Skin of body (tissue), 2 donors: ENCODE measurements around the gene NTSR1. TPM values are rescaled to one million over a fixed set of nuclear protein-coding genes. Genes with fewer than 3 reads are reported as not detected.

Experiments used
- DNase-seq: peaks from one replicate; lab custom pipeline; 2025; lab: John Stamatoyannopoulos, UW
- total RNA-seq: library from RNA; depleted of rRNA; stranded (reverse); fragments of >200 nt; gene quantifications from one replicate; pipeline ENCODE4 v1.2.3, GENCODE V29; 2014

Gene NTSR1
- total RNA-seq, 1 donor from 2014 or later = 0.10 TPM

DNA sequence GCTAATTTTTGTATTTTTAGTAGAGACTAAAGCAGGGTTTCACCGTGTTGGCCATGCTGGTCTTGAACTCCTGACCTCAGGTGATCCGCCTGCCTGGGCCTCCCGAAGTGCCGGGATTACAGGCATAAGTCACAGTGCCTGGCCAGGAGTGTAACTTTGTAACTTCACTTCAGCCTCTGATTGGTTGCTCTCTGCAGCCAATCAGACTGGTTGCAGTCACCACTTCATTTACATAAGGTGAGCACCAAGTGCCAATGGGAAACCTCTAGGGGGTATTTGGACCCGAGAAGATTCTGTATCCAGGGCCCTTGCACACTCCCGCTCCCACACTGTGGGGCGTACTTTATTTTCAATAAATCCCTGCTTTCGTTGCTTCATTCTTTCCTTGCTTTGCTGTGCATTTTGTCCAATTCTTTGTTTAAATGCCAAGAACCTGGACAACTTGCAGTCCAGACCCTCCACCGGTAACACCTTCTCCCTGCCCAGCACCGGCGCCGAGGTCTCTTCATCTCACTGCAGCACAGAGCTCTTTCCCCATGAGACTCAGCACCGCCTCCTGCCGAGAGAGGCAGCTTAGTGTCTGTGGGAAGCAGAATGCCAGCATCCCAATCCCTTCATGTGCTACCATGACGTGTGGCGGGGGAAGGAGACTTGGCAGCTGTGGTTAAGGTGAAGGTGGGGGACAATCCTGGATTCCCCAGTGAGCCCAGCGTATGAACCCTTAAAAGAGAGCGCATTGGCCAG lies 73.7 kb downstream of the NTSR1 start:
- DNase-seq = no peak

DNA sequence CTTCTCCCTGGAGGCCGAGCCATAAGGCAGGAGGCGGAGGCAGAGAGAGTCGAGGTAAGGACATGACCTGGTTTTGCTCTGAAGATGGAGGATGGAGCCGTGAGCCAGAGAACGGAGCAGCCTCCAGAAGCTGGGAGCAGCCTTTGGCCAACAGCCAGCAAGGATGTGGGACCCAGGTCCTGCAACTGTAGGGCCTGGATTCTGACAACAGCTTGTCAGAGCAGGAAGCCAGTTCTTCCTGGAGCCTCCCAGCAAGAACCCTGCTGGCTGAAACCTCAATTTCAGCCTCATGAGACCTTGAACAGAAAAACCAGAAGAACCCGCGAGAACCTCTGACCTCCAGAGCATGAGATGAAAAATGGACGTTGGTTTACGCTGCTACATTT lies 74.2 kb downstream of the NTSR1 start:
- DNase-seq = no peak

DNA sequence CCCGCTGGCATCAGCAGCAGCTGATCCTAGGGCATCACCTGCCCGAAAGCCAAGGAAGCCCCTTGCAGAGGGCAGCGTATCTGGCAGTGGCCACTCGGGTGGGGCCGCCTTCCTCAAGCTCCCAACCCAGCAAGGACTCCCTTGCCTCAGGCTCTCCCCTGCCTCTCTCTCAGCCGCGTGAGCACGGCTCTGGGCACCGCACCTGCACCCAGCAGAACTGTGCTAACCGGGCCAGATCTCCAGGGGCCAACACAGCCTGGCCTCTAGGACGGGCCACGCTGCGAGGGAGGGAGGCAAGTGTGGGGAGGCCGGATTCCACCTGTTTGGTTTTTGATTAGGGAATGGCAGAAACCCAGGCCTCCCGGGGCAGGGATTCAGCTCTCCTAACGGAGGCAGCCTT lies 75.9 kb downstream of the NTSR1 start:
- DNase-seq = no peak

- DNase-seq = no peak
Observed at GRCh38 chr20:62785393-62785792, 76.8 kb downstream of the NTSR1 start.

- DNase-seq = no peak
Observed at GRCh38 chr20:62786157-62786556, 77.5 kb downstream of the NTSR1 start.

GRCh38 chr20:62787321-62787720 lies 78.7 kb downstream of the NTSR1 start:
- no peak for DNase-seq

- DNase-seq = no peak
Observed at GRCh38 chr20:62787866-62788265, 79.2 kb downstream of the NTSR1 start.

- DNase-seq = no peak
Observed at GRCh38 chr20:62788607-62789006, 80.0 kb downstream of the NTSR1 start.

GRCh38 chr20:62790075-62790474 lies 81.4 kb downstream of the NTSR1 start:
- no peak for DNase-seq

GRCh38 chr20:62791301-62792181 lies 82.9 kb downstream of the NTSR1 start:
- peak; percentile 87 for DNase-seq

DNA sequence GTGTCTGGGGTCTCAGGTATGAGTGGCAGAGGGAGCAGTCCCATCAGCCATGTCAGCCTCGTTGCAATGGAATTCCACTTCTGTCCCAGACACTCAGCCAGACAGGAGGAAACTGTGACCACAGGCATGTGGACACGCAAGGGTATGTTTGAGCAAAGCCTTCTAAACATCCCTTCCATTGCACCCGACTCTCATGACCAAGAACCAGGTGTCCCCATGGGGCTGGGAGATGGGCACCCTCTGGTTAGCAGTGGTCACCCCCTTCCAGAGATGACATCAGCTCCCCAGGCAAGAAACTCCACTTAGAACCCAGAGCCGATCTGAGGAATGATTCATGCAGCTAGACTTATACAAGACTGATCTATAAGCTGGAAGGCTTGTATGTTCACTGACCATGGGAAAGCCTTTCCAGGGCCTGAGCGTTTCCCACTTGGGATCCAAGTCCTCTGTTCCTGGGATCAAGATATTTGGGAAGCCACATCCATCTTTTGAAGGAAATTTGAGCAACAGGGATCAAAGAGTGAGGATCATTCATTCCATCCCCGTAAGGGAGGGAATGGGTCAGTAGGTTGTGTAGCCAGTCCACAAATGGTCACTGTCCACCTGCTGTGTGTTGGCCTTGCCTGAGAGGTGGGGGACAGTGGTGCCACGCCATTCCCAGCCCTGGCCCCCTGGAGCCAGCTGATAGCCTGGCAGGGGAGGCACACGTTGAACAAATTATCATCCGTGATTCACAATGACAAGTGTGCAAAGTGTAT lies 83.7 kb downstream of the NTSR1 start:
- no peak for DNase-seq

DNA sequence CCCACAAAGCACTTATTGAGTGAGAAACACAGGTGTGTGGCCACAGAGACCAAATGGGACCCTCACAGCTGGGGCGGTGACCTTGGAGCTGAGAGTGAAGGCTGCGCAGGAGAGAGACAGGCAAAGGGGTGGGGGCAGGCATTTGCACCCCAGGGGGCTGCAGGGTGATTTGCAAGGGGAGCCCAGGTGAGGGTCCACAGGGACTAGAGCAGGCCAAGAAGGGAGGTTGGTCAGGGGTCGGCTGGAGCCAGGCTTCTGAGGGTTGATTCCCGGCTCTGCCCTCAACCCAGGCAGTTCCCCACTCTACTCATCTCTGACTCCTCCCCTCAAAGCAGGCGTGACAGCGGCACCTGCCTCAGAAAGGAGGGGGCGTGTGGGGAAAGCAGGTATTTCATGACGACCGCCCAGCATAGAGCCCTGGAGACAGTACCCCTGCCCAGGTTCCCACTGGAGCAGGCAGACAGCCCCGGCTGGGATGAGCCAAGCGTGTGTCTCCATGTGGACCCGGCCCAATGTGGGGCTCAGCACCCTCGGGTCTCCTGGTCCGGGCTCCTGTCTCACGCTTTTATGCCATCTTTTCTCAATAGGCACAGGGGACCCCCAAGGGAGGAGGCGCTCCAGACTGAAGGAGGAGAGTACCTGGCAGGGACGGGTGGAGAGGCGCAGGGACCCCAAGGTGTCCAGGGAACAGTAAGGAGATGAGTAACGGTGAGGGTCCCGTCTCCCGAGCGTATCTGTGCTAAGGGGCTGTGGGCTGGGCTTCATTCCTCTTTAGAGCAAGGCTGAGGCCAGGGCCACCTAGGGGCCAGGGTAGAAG lies 84.5 kb downstream of the NTSR1 start:
- no peak for DNase-seq

DNA sequence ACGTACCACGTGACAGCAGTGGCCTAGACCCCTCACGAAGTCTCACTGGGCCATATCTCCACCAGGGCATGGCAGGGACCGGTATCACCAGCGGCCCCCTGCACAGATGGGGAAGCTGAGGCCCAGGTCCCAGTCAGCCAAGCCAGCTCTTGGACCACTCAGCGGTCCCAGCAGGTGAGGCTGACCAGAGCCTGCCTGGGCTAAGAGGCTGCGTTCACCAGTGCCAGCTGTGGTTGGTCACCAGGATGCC lies 85.0 kb downstream of the NTSR1 start:
- no peak for DNase-seq

- DNase-seq = peak; percentile 90
Observed at GRCh38 chr20:62794007-62794724, 85.5 kb downstream of the NTSR1 start.

DNA sequence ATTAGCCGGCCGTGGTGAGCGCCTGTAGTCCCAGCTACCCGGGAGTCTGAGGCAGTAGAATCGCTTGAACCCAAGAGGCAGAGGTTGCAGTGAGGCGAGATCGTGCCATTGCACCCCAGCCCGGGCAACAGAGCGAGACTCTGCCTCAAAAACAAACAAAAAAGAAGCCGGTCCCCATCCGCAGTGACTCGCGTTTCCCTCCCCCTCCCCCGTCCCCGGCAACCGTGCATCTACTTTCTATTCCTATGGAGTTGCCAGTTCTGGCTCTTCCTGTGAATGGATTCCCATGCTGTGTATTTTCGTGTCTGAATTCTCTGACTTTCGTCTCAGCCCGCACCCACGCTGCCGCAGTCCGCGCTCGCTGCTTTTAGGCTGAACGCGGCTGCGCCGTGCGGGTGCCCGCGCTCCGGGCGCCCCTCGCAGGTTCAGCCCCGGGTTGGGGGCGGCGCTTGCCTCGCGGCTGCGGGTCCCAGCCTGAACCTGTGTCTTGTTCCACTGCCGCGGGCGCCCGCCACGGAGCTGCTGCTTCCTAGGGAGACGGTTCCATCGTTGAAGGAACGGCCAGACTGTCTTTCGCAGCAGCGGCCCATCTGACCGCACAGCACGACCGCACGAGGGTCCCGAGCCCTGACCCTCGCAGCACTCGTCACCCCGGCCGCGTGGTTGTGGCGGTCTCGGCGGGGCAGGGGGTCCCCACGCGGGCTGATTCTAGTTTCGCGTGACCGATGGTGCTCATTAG lies 86.6 kb downstream of the NTSR1 start:
- no peak for DNase-seq

DNA sequence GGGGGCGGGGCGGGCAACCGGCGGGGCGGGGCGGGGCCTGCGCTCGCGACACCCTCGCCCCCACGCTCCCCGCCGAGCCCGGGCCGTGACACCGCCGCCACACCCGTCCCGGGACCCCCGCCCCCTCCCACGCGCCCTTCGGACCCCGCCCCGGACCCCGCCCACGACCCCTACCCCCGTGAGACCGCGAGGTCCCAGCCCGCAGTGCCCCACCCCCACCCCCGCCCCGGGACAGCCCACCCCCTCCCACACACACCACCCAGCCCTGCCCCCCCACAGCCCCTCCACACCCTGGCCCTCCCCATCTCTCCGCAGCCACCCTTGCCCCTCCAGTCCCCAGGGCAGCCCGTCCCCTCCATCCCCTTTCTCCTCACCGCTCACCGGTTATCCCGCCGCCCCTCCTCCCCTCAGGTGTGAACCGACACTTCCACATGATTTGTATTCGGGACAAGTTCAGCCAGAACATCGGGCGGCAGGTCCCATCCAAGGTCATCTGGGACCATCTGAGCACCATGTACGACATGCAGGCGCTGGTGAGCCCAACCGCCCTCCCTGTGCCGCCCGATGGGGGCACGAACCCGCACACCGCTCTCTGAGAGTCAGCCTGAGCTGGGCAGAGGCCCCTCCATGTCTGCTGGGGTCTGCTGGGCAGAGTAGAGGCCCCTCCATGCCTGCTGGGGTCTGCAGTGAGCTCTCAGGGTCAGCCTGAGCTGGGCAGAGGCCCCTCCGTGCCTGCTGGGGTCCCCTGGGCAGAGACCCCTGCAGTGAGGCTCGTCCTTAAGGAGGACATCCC lies 88.3 kb downstream of the NTSR1 start:
- no peak for DNase-seq

DNA sequence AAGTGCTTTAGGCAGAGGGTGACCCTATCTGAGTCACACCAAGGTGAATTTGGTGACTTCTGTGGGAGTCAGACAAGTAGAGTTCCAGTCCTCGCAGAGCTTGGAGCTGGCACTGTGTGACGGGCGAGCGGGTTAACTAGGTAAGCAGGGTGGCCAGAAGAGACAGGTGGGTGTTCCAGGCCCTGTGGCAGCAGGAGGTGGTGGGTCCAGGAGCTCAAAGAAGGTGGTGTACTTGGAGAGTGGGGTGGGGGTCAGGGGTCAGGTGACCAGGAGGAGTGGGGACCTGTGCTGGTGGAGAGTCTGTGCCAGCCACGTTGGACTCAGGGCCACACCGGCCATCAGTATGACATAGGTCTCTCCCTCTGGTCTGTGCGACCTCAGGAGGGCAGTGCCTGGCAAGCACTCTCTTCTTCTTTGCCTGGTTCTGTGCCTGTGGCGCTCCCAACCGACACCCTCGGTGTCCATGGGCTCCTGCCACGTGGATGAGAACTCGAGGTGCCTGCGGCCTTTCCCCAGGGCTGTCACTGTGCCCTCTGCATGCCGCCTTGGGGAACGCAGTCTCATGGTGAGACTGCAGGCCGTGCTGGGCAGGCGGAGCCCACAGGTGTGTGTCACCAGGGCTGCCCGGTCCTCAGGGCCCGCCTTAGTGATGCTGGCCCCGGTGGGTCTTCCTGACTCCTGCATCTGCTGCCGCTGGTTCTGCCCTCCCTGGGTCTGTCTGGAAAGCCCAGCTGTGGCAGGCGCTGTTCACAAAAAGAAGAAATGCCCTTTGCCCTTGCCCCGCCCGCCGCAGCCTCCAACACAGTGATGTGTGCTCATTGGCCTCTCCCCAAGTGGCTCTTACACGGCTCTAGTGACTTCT lies 89.3 kb downstream of the NTSR1 start:
- DNase-seq = no peak

DNA sequence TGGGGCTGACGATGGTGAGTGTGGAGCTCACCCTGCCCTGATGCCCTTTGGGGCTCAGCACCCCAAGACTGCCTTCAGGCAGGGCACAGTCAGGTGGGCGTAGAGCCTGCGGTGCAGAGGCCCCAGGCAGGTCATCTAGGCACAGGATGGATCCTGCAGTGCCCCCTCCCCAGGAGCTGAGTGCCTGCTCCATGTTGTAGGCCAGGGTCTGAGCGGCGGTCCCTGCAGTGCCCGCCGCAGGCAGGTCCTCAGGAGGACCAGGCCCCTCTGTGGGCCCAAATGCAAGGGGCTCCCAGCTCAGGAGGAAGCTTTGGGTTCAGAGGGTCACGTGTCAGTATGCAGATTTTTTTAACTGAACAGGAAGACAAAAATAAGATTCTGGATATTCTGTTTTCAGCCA lies 90.4 kb downstream of the NTSR1 start:
- DNase-seq = no peak
